Measurements from ENCODE around the gene TLN1. TPM values are rescaled to one million over a fixed set of nuclear protein-coding genes. Genes with fewer than 3 reads are reported as not detected.

The TLN1 gene
- total and polyA plus RNA-seq, 2 experiments from 2014 or later, result 21.5 to 120 TPM

GRCh38 chr9:35748242-35748857, 16.4 kb upstream of the TLN1 start:
- H3K27me3 ChIP-seq (ENCODE audit: insufficient read depth), result no peaks in the 10 kb centered on the region
- peaks cover 41% of the 10 kb centered on the region for H3K36me3 Mint-ChIP-seq (ENCODE audit: low read depth)
- ATAC-seq (peak; percentile 5), DNase-seq (ENCODE audit: low spot score) (no peak)
- no peaks in the 10 kb centered on the region for H3K9me2 ChIP-seq (ENCODE audit: insufficient read depth)
- TF ChIP-seq ZNF462 (CRISPR knock-in tag; IDR thresholded peaks at IDR 0.05) (no peak), STAT1 (IDR thresholded peaks at IDR 0.05; ENCODE audit: unreplicated experiment) (no peak), ZNF331 (CRISPR knock-in tag; IDR thresholded peaks at IDR 0.05; ENCODE audit: low read depth) (no peak), ZNF114 (CRISPR knock-in tag; IDR thresholded peaks at IDR 0.05) (no peak), EZH2phosphoT487 (IDR thresholded peaks at IDR 0.05; ENCODE audit: unreplicated experiment) (no peak), EZH2 (IDR thresholded peaks at IDR 0.05; ENCODE audit: low read depth, unreplicated experiment) (no peak), CREB1 (CRISPR knock-in tag; IDR thresholded peaks at IDR 0.05; ENCODE audit: low read depth) (no peak), REST (IDR thresholded peaks at IDR 0.05; ENCODE audit: unreplicated experiment) (no peak), NANOG (IDR thresholded peaks at IDR 0.05; ENCODE audit: borderline replicate concordance) (no peak)
- peak overlapping the region; percentile 93 for H3K4me3 Mint-ChIP-seq
- H3K27ac ChIP-seq (ENCODE audit: low read depth), result peak overlapping the region; percentile 80; the same call in 1 of the 2 replicates
- H3K27ac Mint-ChIP-seq, result peak overlapping the region; percentile 93
- H3K79me2 ChIP-seq (replicated peaks; ENCODE audit: insufficient read depth), result peaks cover 41% of the 10 kb centered on the region
- peaks cover 30% of the 10 kb centered on the region for H4K20me1 ChIP-seq (replicated peaks; ENCODE audit: insufficient read depth)
- peak overlapping the region; percentile 92 for H2AFZ ChIP-seq
- H3F3A ChIP-seq (replicated peaks; ENCODE audit: low read depth), result peaks cover 13% of the 10 kb centered on the region
- peak overlapping the region; percentile 99 for H3K4me2 ChIP-seq
- H3K4me1 Mint-ChIP-seq, result peaks cover 24% of the 10 kb centered on the region
- H3K4me1 ChIP-seq (ENCODE audit: insufficient read depth), result peaks cover 30% of the 10 kb centered on the region
- H3K9me3 Mint-ChIP-seq, result no peaks in the 10 kb centered on the region
- peak overlapping the region; percentile 100 for H3K4me3 ChIP-seq
- H3K36me3 ChIP-seq (ENCODE audit: insufficient read depth), result peaks cover 14% of the 10 kb centered on the region
- H3K27me3 Mint-ChIP-seq (ENCODE audit: insufficient read depth, low read depth, poor library complexity), result peaks cover 7% of the 10 kb centered on the region
